B cell (primary cell): ENCODE measurements around the gene SRP19.

Source experiments
- EZH2 ChIP-seq: IDR thresholded peaks from 2 replicates; pipeline ENCODE4 v1.6.1; 2012; ENCODE audit warnings: borderline replicate concordance, low read depth, mild to moderate bottlenecking, moderate library complexity, low read length; ENCODE audit not compliant: insufficient read depth, poor library complexity, severe bottlenecking
- TF ChIP-seq, protein P1 (sequence below): fragments of 200-600 bp; IDR thresholded peaks from one replicate; pipeline ENCODE4 v1.8.0; 2022; ENCODE audit warnings: antibody characterized with exemption, mild to moderate bottlenecking

DNA sequence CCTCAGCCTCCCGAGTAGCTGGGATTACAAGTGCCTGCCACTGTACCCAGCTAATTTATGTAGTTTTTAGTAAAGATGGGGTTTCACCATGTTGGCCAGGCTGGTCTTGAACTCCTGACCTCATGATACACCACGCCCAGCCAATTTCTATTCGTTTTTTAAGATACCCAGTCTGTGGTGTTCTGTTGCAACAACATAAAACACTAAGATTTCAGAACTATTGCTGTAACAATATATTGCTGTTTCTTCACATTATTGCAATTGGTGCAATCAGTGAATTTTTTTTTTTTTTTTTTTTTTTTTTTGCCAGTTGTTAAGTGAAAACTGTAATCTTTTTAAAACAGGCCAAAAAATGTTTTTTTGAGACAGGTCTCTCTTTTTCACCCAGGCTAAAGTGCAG lies 9.9 kb downstream of the SRP19 start:
- TF ChIP-seq, protein P1, sequence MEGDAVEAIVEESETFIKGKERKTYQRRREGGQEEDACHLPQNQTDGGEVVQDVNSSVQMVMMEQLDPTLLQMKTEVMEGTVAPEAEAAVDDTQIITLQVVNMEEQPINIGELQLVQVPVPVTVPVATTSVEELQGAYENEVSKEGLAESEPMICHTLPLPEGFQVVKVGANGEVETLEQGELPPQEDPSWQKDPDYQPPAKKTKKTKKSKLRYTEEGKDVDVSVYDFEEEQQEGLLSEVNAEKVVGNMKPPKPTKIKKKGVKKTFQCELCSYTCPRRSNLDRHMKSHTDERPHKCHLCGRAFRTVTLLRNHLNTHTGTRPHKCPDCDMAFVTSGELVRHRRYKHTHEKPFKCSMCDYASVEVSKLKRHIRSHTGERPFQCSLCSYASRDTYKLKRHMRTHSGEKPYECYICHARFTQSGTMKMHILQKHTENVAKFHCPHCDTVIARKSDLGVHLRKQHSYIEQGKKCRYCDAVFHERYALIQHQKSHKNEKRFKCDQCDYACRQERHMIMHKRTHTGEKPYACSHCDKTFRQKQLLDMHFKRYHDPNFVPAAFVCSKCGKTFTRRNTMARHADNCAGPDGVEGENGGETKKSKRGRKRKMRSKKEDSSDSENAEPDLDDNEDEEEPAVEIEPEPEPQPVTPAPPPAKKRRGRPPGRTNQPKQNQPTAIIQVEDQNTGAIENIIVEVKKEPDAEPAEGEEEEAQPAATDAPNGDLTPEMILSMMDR = no peak
- TF ChIP-seq EZH2 = no peak
